NCI-H510A treated with DMSO at 0.1 percent for 48 hours (cell line): ENCODE data around the gene SORCS2.

Experiments used
- DNase-seq: peaks from one replicate; lab custom pipeline; 2025; lab: John Stamatoyannopoulos, UW

Gene SORCS2

DNA sequence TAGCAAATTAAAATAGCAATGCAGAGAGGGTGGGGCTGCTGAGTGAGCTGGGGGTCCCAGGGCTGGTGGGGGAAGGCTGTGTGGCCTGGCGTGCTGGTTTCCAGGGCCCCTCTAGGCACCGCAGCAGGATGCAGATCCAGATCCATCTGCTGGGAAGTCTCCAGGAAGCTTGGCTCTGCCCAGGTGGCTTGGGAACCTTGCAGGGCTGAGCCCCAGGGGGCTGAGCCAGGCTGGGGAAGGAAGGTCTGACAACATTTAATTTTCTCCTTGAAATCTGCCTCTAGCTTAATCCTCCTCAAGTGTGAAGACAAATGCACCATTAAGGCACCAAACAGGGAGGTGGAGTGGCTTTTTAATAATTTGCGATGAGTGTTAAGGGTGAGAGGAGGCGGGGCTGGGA is 31.7 kb downstream of the SORCS2 start:
- DNase-seq: no peak

DNA sequence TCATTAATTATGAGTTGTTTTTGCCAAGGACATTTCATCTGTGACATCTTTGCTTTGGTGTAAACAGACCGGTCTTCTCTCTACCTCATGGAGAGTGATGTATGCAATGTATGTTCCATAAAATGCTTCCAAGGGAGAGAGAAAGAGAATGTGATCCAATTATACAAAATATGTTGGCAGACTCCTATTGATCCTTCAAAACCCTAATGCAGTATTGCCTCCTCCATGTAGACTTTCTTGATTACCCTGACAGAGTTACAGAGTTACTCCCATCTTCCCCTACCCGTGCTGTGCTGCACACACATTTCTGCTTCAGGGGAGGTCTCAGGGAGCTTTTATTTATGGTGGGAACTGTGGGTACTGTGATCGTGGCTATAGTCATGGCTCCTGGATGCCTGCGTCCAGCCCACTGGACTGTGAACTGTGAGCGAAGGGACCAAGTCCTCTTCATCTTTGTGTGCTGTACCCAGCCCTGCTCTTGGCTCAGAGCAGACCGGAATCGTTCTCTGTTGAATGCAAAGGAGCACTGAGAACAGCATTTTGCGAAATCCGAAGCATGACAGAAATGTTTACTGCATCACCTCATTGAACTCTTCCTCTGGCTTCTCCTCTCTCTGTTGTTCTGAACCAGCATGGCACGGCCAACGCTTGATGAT is 32.7 kb downstream of the SORCS2 start:
- no peak for DNase-seq

DNA sequence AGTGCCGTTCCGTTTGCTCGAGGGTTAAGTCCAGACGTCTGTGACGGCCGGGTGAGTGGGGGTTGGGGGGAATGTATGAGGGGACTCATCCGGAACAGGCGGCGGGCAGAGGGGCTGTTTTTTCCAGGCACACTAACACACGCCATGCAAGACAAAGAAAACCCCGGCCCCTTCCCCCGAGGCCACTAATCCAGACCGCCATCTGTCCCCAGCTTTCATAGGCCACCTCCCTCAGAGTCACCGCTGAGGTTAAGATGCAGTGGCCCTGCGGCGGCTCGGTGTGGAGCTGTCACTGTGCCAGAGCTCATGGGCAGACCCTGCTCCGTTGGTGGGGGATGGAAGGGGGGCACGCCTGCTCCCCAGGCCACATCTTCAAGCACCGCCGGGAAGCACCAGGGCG is 34.1 kb downstream of the SORCS2 start:
- DNase-seq: no peak

DNA sequence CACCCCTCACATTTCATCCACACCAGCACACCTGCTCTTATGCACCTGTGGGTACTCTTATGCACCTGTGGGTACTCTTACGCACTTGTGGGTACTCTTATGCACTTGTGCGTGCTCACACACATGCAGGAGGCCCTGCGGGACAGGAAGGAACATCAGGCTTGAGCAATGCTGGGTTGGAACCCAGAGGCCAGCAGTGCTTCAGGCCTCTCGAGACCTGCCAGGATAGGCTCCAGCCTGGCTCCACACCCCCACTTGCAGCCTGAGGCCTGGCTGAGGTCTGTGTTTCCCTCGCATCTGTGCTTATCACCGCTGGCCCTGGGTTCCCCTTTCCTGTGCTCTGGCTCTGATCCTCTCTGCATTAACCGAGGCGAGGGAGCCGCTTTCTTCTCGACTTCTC is 34.7 kb downstream of the SORCS2 start:
- peak; percentile 24 for DNase-seq

DNA sequence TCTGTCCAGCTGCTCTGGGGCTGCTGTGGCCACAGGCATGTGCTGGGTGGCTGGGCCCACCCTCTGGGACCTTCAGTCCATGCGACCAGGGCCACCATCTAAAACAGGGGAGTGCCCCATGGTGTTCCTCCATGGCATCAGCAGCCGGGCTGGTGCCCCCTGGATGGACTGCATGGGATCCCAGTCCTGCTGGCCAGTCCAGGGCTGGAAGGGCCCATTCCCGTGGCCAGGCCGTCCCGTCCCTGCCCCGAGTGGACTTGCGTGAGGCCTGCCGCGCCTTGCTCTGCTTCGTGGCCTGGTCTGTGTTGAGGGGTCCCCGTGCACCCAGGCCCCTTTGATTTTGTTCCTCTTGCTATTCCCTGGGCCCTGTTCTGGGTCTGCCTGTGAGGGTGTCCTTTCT is 36.4 kb downstream of the SORCS2 start:
- no peak for DNase-seq

DNA sequence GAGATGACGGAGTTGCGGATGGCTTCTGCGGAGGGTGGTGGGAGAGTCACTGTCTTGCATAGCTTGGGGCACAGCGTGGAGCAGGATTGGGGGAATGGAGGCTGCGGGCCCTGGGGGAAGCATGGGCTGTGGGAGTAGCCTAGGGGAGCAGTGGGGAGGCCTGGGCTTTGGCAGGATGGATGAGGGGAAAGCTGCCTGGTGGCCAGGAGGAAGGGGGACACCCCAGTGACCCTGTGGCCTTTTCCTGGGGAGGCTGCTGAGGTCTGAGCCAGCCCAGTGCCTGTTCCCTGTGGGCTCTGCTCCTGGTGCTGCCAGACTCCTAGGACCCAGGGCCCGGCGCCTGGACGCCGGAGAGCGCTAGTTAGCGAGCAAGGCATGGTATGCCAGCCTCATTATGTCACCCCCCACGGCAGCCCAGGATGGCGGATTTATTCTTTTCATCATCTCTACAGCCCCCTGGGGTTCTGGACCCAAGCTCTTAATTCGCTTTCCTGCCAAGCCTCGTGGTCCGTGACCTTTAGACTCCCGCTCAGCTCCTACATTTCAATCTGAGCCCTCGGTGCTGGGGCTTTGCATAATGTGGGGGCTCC is 39.8 kb downstream of the SORCS2 start:
- no peak for DNase-seq

DNA sequence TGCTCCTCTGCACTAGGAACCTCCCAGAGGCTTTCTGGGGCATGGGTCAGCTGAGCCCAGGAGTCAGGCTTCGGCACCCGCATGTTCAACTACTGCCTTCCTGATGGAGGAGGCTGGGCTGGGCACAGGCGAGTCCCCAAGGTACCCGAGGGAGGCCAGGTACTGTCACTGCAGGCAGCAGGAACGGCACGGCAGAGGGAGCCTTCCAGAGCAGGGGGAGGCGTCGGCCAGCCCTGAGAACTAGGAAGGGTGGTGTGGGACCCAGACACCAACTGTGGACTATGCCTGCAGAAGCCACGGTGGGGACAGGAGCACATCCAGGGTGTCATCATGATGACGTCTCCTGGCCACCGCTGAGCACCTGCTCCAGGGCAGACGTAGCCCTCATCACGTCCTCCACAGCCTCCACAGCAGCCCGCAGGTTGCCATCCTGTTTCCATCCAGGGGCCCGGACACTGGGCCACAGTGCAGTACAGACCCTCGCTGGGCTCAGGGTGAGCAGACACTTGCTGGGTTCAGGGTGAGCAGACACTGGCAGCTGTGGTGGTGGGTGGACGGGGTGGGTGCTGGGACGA is 40.8 kb downstream of the SORCS2 start:
- no peak for DNase-seq

DNA sequence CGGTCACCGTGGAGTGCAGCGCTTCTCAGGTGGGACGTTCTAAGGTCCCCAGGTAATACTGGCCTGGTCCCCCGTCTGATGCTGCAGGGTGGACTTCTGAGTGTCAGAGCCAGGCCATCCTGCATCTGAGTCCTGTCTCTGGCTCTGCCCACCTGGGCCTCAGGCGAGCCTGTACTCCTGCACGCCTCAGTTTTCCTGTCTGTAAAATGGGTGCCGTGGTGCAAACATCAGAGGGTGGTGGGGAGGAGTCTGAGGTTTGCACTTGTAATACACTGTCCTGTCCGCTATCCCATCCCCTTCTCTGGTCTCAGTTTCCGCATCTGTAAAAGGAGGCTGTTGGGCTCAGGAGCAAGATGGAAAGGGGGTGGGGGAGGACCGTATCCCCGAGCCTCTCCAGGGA is 41.3 kb downstream of the SORCS2 start:
- DNase-seq: no peak

DNA sequence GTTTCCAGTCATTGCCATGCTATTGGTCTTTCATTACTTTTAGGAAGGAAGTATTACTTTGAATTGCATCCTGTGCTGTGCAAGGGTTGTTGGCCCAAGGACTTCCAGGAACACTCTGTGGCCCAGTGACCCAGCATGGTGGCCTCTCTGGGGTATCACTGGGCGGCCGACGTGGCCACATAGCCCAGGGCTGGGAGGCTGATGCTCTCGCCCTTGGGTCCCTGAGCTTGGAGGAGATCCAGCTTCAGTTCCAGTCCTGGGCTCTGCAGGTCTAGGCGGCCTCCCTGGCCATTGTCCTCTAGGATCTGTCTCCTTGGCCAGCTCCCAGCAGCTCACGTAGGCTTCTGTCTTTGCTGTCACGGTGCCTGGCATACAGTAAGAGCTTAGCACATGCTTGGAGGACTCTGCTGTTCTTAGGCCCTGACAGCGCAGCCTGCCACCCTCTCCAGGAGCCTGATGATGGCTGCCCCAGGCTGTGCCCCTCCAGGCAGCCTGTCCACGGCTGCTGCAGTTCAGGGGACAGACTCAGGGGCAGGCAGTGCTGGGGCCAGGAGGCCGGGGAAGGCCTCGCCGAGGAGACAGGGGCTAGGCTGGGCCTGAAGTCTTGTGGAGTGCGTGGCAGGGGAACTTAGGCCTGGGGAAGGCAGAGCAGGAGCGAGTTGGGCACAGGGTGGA is 42.2 kb downstream of the SORCS2 start:
- DNase-seq: no peak

DNA sequence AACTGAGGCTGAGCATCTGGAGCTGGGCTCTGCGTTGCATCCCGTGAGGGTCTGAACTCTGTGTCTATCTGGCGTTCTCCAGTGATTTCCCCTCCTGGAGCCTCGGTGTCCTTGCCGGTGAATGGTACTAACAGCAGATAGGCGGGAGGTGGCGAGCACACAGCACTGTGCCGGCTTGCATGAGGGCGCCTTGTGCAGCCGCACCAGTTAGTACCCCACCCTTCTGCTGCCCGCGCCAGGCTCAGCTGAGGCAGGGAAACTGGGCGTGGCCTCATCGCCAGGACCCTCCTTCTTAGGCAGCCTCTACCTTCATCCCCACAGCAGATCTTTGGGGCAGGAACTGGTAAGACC is 42.7 kb downstream of the SORCS2 start:
- DNase-seq: no peak

DNA sequence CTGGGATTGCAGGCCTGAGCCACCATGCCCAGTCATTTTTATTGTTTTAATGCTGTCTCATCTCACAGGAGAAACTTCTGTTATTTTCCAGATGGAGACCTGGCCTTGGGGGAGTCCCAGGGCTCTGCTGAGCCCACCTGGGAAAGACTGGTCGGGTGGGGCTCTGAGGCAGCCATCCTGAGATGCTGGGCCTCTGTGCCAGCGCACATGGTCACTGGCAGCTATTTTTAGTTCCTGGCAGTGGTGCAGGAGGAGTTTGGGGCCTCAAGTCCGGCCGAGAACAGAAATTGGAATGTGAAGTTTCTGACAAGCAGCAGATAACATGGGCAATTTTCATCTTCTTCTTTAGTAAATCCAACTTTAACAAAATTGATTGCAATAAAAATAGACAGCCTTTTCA is 44.5 kb downstream of the SORCS2 start:
- DNase-seq: no peak

DNA sequence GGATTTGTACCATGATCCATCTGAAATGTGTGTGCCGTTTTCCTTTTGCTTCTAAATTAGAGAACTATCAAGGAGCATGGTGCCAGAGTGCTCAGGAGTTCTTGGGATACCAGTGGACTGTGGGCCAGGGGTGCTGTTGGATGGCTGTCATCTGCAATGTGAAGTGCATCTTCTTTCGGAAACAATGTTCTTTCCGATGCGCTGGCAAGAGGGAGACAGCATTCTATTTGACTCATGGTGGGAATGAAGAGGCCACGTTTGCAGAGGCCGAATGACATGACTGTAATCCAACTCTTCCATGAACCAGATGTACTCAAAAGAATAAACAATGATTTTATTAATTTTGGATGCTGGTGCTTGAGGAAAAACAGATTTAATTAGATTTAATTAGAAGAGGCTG is 45.5 kb downstream of the SORCS2 start:
- no peak for DNase-seq

DNA sequence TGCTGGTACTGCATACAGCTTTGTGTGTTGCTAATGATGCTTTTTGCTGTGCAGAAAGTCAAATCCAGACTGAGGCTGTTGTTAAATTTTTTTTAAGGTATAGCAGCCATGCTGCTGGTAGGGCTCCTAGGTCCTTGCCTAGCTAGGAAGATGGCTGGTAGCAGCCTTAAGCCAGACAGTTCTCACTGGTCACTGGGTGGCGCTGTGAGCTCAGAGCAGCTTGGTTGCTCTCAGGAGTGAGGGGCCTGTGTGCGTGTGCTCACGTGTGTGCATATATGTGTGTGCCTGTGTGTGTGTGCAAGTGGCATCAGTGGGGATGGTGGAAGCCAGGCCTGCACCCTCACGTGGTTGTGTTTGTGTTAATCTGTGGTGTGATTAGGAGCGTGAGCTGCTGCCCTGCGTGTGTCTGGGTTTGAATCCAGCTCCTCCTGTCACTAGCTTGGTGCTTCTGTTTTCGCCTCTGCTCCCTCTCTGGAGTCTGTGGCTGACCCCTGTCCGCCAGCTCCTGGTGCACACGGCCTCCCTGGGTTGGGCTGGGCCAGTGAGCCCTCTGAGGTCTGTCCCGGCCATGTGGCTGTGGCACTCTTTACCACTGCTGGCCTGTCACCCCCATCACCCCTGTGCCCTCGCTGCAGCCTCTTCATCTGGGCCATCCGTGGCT is 46.1 kb downstream of the SORCS2 start:
- DNase-seq: no peak

DNA sequence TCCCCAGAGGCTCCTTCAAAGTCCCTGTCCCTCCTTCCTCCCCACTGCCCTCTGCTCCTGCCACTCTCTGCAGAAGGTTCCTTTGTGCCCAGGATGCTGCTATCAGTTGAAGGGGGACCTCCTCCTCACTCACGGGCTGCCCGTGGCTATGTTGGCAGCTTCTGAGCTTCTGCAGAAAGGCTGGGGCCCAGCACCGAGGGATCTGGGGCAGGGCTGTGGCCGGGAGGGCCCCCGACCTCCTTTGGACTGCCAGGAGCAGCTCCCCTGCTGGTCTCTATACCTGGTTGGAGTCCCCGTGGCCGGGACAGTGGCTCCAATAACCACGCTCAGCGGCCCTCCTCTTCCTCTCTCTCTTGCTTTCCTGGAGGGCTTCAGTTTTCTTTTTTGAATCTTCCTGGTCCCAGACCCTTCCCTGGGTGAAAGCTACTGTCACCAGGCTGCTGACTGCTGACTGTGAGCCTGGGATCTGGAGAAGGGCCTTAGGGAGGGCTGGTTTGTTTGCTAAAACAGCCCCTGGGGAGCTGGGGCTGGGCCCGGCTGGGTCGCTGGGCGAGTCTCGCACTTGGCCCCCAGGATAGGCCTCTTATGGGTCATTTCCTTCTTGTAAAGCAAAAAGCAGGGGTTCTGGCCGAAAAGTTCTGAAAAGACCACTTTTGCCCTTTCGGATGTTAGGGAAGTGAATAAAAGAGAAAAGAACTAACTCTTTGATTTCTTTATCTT is 46.9 kb downstream of the SORCS2 start:
- DNase-seq: no peak

DNA sequence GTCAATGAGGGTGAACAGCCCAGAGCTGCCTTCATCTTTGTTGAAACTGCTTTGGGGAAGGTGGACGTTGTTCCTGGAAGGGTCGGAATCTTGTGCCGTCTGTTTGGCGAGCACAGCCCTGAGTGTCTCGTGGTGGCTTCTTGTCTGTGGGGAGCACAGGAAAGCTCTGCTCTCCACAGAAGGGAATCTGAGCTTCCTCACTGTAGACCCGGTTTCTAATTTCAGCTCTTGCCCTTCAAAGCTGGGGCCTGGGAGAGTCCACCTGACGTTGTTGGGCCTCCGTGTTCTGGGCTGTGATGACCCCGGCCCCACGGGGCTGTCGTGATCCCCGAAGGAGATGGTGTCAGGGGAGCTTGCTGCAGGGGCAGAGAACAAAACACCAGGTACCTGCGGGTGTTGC is 47.5 kb downstream of the SORCS2 start:
- DNase-seq: no peak

DNA sequence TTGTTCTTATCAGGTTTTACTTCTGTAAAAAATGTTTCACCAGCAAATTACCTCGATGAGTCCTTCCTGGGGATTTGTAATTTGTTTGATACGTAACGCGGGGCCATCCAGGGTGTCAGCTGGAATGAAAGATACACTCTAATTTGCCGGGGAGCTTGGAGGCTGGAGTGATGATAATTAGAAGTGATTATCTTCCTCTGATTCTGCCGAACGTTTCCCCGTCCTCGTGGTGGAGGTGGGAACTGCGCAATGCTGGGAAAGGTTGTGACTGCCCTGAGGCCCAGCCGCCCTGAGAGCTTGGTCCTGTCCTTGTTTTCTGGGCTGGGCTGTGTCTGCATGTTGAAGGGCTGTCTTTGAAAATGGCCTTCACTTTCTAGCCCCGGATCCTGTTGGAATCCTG is 48.0 kb downstream of the SORCS2 start:
- no peak for DNase-seq

DNA sequence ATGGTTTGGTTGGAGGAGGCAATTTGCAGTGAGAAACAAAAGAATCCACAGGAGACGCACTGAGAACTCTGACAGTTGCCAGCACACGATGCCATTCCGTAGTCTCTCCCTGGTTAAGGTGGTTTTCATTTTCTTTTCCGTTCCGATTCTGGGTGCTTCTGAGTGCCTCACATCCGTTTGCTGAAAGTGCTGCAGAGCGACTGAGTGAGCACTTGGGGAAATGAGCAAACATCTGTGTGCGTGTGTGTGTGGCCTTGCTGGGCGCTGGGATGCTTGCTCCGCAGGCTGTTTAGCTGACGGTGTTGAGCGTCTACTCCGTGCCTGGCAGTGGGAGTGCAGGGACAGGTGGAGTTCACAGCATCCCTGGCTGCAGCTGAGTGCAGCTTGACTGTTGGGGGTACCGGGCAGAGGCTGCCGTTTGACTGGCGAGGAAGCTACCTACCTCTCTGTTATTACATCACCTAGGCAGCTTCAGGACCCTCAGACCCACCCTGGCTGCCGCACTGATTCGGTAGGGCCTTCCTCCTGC is 49.3 kb downstream of the SORCS2 start:
- peak; percentile 36 for DNase-seq

DNA sequence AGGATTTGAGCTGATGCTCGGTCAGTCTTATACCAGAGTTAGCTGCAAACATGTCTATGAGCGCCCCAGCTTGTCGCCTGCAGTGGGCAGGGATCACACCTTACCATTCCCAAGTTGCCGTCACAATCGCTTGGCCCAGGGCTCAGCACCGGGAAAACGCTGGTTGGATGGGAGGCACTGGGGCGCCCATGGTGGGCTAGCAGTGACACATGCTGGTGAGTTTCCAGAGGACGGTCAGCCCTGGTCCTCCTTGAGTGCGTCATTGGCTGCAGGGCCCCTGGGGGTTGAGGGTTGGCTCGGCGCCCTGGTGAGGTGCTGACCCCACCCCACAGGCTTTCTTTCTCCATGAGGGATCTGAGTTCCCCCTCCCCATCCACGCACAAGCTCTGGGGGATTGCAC is 50.4 kb downstream of the SORCS2 start:
- DNase-seq: no peak

DNA sequence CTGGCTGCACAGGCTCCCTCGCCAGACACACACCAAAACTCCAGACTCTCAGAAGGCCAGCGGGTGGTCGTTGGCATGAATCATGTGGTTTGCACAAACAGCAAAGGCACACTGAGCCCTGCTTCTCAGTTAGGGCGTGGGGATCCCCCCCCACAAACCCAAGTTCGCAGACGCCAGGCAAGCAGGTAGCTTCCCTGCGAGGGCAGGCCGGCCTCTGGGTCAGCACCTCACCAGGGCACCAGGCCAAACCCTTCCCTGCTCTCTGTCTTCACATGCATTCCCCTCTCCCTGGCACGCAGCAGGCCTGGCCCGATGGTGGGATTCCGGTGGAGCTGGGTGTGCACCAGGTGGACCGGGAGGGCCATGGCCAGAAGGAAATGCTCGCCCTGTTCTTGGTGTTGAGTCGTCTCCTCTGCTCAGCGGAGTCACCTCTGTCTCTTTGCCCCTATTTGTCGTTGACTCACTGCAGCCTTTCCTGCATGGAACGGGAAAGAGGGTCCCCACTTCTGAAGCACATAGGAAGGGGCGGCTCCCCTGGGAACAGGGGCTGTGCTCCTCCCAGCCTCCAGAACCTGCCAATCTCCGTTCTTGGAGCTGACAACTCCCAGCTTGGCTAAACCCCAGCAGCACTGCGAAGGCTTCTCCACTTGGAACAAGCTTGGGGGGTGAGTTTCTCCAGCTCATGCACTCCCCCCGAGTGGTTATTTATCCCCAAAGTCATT is 51.4 kb downstream of the SORCS2 start:
- DNase-seq: no peak

DNA sequence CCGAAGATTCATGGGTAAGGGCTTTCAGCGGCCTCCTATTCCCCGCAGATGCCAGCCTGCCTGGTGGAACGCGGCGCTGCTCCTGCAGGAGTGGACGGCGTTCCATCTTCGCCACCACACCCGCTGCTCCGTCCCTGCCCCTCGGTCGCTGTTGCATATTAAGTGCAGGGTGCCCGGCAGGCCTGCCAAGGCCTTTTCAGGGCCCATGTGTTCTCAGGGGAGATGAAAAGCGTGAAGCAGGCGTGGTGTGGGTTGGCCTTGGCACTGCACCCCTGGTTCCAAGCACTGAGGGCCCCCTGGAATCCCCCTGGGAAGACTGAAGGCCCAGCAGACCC is 52.0 kb downstream of the SORCS2 start:
- DNase-seq: no peak

DNA sequence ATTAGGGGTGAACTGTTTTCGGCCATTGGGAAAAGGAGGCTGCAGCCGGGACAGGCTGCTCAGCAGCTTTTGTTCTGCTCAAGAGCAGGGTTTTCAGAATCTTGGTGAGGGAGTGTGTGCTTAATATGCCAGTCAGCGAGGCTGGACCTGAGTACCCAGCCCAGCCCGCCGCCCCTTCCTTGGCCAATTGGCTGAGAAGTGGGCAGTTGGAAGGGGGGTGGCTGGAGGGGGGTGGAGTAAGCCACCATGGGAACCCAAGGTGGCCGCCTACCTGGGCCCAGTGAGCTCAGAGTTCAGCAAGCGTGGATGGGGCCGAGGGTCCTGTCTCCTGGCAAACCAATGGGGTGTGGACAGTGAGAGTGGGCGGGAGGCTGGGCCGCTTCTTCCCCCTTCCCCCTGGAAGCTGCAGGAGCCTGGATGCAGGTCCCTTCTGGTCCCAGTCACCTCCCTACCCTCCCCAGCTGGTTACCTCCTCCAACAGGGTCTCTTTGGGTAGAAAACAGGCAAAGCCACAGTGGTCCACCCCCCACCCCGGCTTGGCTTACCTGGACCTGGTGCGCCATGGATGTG is 52.5 kb downstream of the SORCS2 start:
- no peak for DNase-seq
